Left kidney (tissue), 2 donors: ENCODE data around the gene WDR27. TPM values are rescaled to one million over a fixed set of nuclear protein-coding genes. Genes with fewer than 3 reads are reported as not detected.

Experiments
- DNase-seq: peaks from one replicate; pipeline ENCODE4 v3.0.0-alpha.2; 2013
- polyA plus RNA-seq: library from polyadenylated mRNA; unstranded; fragments of 120-200 nt; gene quantifications from one replicate; pipeline ENCODE4 v1.2.1, GENCODE V29; 2013; ENCODE audit not compliant: insufficient read length

Gene WDR27
- polyA plus RNA-seq, 1 donor = 85.1 TPM

GRCh38 chr6:169640983-169641382, 60.8 kb downstream of the WDR27 start:
- no peak for DNase-seq

- DNase-seq = no peak
These were observed 61.4 kb downstream of the WDR27 start for GRCh38 chr6:169640351-169640852.

- DNase-seq = no peak
These were observed 62.1 kb downstream of the WDR27 start for GRCh38 chr6:169639653-169640278.

GRCh38 chr6:169638915-169639314, 62.9 kb downstream of the WDR27 start:
- no peak for DNase-seq

GRCh38 chr6:169638388-169638787, 63.4 kb downstream of the WDR27 start:
- no peak for DNase-seq

- no peak for DNase-seq
These were observed 66.5 kb downstream of the WDR27 start for GRCh38 chr6:169635345-169635744.

- no peak for DNase-seq
These were observed 69.0 kb downstream of the WDR27 start for GRCh38 chr6:169632841-169633240.

- DNase-seq = no peak
These were observed 72.6 kb downstream of the WDR27 start for GRCh38 chr6:169629256-169629655.

GRCh38 chr6:169627736-169628607, 73.9 kb downstream of the WDR27 start:
- no peak for DNase-seq

GRCh38 chr6:169626649-169627048, 75.2 kb downstream of the WDR27 start:
- DNase-seq = peak; percentile 13

GRCh38 chr6:169626169-169626568, 75.7 kb downstream of the WDR27 start:
- DNase-seq = no peak

- no peak for DNase-seq
These were observed 76.5 kb downstream of the WDR27 start for GRCh38 chr6:169625376-169625775.

GRCh38 chr6:169624785-169625184, 77.0 kb downstream of the WDR27 start:
- DNase-seq = no peak

GRCh38 chr6:169623975-169624374, 77.9 kb downstream of the WDR27 start:
- no peak for DNase-seq

- DNase-seq = no peak
These were observed 78.5 kb downstream of the WDR27 start for GRCh38 chr6:169623343-169623742.

- DNase-seq = peak; percentile 36
These were observed 79.2 kb downstream of the WDR27 start for GRCh38 chr6:169622618-169623017.

- no peak for DNase-seq
These were observed 80.5 kb downstream of the WDR27 start for GRCh38 chr6:169621311-169621710.

GRCh38 chr6:169620171-169621130, 81.4 kb downstream of the WDR27 start:
- DNase-seq = no peak

GRCh38 chr6:169619650-169620049, 82.2 kb downstream of the WDR27 start:
- no peak for DNase-seq

- DNase-seq = no peak
These were observed 83.0 kb downstream of the WDR27 start for GRCh38 chr6:169618526-169619490.

GRCh38 chr6:169617562-169617961, 84.3 kb downstream of the WDR27 start:
- DNase-seq = no peak
